T47D (cell line): ENCODE data around the gene LETM1.
A peak's percentile ranks its signal among the peaks of the same experiment; 100 is the strongest.

Source experiments
- DNase-seq, 2 experiments: peaks; one replicate each; pipeline versions ENCODE4 v3.0.0 to v3.0.0-alpha.2; 2011 to 2012; ENCODE audit warnings: low read depth in 1 of 2, low spot score in 1 of 2
- JUND ChIP-seq: IDR thresholded peaks from 2 replicates; pipeline ENCODE4 v1.6.1; 2012; ENCODE audit warnings: low read depth
- in situ Hi-C: cut with HindIII; loops from 2 replicates; pipeline ENCODE4 v1.10.0; 2016; ENCODE audit warnings: low sequenced_read_pairs, low pct_unique_long_range_greater_than_20kb

LETM1 gene

DNA sequence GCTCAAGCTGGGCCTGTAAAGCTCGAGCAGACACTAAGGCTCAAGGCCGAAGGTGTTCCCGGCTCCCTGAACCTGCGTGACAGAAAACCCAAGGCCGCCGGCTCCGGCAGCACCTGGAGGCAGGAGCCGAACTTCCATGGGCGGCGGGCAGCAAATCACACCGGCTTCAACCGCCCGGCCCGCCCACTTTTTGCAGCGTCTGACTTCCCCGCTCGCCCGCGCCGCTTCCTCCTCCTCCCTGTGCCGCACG, 14.3 kb upstream of the LETM1 start:
- peak; percentile 83 to 94 for DNase-seq
- TF ChIP-seq JUND = no peak
- in situ Hi-C loops = no loop called here

DNA sequence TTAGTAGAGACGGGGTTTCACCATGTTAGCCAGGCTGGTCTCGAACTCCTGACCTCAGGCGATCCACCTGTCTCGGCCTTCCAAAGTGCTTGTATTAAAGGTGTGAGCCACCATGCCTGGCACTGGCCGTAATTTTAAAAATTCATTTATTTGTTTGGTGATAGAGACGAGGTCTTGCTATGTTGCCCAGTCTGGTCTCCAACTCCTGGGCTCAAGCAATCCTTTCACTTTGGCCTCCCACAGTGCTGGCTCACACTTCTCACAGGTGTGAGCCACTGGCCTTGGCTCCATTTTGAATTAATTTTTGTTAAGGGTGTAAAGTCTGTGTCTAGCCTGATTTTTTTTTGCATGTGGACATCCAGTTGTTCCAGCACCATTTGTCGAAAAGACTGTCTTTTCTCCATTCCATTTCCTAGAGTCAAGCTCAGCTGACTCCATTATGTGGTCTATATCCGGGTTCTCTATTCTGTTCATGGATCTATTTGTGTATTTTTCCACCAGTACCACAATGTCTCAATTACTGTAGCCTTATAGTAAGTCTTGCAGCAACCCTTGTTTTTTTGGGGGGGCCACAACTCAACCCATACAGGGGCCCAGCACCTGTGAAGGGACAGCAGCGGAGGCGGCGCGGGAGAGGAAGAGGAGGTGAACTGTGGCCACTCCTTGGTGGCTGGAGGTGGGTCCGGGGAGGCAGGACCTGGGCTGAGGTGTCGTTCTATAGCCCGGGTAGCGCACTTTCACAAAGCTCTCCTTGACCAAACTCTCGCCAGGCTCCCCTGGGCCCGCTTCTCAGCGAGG, 13.8 kb upstream of the LETM1 start:
- in situ Hi-C loops = no loop called here
- no peak for TF ChIP-seq JUND
- peak in 1 of 2 experiments; percentile 77 for DNase-seq

DNA sequence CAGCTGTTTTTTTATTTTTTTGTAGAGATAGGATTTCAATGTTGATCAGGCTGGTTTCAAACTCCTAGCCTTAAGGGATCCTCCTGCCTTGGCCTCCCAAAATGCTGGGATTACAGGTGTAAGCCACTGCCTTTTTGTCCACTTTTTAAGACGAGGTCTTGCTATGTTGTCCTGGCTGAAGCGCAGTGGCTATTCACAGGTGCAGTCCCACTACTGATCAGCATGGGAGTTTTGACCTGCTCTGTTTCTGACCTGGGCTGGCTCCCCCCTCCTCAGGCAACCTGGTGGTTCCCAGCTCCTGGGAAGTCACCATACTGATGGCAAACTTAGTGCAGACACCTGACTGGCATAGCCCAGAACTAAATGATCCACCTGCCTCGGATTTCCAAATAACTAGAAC, 13.0 kb upstream of the LETM1 start:
- TF ChIP-seq JUND = no peak
- DNase-seq = no peak
- in situ Hi-C loops = no loop called here

DNA sequence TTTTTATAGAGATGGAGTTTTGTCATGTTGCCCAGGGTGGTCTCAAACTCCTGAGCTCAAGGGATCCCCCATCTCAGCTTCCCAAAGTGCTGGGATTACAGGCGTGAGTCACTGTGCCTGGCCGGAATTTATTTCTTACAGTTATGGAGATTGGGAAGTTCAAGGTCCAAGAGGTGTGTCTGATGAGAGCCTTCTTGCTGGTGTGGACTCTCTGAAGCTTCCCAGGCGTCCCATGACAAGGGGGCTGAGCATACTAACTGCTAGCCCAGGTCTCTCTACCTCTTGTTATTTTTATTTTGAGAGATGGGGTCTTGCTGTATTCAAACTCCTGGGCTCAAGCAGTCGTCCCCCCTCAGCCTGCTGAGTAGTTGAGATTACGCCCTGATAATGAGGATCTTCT, 12.3 kb upstream of the LETM1 start:
- DNase-seq = no peak
- in situ Hi-C loops = no loop called here
- no peak for TF ChIP-seq JUND

DNA sequence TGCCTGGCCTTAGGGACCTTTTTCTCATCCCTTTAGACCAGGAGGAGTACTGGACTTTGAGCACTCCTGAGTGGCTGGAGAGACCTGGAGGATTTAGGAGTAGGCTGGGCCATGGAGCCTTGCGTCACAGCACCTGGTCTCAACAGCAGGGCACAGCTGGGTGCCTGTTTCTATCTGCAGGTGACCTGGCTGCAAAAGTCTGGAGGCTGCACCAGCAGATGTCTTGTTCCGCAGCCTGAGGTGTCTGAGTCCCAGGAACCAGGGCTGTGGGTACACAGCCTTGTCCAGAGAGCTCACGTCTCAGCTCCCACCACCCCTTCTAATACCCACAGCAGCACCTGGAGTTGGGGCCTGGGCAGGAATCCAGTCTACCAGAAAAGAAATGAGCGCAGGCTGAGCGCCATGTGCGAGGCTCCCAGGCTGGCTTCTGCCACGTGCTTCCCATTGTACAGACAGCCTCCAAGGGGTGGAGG, 10.3 kb upstream of the LETM1 start:
- in situ Hi-C loops = no loop called here
- TF ChIP-seq JUND = no peak
- no peak for DNase-seq

DNA sequence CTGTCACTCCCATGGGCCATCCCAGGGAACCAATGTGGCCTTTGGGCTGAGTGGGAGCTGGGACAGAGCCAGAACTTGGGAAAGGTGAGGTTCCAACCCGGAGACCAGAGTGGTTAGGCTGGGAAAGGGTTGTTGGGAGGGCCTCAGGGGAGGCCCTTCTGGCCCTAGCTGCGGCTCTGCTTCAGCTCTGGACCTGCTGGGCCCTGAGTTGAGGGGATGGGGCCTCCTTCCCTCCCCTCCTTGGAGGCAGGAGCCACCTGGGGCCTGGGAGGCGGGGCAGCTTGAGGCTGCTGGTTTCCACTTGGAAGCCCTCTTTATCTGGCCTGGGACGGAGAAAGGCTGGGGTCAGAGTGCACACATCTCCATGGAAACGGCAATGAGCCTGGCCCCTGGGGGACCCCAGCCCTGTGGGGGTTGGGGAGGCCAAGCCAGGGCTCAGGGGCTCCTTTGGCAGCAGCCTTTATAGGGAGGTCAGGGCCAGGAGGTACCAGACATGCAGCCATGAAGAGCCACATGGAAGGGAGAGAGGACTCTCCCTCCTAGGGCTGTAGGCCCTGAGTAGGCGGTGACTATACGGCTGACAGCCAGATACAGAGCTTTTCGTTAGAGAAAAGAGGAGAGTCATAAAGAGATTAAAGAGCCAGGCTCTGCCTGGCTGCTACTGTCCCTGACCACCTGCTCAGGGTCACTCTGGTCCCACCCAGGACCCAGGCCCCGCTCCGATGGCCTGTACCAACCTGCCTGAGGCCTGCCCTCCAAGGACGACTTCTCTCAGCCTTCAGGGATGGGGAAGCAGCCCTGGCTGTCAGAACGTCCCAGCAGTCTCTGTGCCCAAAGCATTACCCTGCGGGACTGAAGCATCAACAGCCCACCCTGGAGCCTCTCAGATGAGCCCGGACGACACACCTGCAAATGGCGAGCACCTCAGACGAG, 8.4 kb upstream of the LETM1 start:
- in situ Hi-C loops = no loop called here
- no peak for DNase-seq
- TF ChIP-seq JUND = no peak

DNA sequence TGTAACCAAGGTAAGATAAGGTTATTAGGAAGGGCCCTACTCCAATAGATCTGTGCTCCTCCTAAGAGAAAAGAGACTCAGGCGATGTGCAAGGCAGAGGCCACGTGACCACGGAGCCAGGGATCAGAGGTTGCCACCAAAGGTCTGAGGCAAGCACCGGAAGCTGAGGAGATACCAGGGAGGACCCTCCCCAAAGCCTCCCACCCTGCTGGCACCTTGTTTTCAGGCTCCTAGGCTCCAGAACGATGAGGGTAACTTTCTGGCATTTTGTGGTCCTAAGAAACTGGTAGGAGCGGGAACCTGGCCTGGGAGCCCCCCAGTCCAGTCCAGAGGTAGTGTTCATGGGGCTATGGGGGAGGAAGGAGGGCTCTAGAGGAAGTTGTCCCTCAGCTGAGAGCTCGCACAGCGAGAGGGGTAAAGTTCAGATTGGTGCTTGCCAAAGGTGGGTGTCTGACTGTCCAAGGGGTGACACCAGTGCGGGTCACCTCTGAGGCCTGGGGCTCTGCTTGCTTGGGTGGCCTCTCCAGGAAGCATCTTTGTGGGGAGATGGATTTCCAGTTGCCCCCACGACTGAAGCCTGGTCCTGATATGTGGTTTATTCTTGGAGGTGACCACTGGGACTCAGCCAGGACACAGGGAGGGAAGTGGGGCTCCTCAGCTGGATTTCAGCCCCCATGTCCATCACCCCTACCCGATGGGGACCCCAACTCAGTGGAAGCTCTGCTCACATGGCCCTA, 7.5 kb upstream of the LETM1 start:
- no peak for DNase-seq
- in situ Hi-C loops = no loop called here
- TF ChIP-seq JUND = no peak

DNA sequence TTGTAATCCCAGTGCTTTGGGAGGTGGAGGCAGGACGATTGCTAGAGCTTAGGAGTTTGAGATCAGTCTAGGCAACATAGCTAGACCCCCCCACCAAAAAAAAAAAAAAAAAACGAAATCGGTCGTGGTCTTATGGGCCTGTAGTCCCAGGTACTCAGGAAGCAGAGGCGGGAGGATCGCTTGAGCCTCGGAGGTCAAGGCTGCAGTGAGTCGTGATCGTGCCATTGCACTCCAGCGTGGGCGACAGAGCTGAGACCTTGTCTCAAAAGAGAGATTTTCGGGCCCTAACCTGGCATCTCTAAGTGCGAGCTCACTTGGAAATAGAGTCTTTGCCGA, 7.0 kb upstream of the LETM1 start:
- in situ Hi-C loops = no loop called here
- no peak for TF ChIP-seq JUND
- DNase-seq = no peak

DNA sequence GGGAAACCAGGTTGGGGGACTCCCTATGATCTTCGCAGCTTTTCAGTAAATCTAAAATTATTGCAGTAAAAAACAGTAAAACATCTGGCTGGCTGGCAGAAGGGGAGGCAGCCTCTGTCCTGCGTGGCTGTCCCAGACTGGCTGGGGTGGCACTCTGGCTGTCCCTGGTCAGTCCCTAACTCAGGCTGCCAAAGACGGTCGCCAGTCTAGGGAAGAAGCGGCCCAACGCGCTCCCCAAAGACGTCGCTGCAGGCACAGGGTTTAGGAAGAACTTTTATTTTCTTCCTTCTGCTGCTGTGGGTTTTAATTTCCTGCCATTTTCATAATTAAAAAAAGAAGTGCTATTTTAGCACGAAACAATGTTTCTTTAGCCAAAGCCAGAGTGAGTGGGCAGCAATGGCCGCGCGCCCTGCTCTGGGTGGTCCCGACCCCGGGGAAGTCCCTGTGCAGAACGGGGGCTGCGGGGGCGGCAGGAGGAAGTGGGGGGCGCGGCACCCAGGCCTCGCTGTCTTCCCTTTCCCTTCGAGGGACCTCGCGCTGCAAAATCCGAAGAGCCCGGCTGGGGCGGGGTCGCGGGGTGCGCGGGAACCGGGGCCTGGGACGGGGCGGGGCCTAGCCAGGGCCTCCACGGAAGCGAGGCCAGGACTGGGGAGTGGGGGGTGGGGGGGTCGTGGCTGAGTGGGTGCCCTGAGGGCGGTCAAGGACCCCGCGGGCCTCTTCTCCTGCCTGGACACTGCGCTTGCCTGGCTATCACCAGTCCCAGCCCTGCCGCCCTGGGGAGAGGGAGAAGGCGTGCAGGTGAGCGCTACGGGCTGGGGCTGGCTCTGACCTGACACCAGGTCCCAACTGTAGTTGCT, 6.3 kb upstream of the LETM1 start:
- no peak for DNase-seq
- in situ Hi-C loops = no loop called here
- no peak for TF ChIP-seq JUND

DNA sequence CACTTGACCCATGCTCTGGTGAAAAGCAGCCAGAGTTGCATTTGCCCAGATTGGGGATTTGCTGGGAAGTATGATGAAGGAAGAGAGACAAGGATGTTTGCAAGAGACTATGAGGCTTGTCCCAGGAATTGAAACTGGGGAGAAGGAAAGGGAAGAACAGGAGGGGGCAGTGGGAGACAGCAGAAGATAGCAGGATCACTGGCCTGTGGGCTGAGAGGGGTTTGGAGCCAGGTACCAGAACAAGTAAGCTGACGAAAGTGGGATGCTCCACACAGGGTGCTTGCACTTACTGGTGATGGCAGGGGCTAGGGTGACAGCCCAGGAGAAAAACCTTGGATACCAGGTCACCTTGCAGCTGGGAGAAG, 3.4 kb upstream of the LETM1 start:
- DNase-seq = no peak
- no peak for TF ChIP-seq JUND
- in situ Hi-C loops = no loop called here

DNA sequence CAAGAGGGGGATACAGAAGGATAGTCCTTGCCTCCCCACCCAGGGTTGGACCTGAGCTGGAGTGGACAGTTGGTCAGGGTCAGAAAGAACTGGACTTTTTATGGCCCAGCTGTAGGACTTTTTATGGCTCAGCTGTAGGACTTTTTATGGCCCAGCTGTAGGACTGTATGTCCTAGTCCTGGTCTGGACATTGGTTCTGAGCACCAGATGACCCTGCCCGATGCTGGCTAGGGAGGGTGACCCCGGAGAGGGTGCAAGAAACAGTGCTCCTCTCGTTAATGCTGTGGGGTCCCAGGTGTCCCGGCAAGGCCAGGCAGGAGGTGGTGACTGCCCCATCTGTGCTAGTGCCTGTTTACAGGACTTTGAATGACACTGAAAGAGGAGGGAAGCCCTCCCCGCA, 2.0 kb upstream of the LETM1 start:
- in situ Hi-C loops = no loop called here
- TF ChIP-seq JUND = no peak
- DNase-seq = no peak

DNA sequence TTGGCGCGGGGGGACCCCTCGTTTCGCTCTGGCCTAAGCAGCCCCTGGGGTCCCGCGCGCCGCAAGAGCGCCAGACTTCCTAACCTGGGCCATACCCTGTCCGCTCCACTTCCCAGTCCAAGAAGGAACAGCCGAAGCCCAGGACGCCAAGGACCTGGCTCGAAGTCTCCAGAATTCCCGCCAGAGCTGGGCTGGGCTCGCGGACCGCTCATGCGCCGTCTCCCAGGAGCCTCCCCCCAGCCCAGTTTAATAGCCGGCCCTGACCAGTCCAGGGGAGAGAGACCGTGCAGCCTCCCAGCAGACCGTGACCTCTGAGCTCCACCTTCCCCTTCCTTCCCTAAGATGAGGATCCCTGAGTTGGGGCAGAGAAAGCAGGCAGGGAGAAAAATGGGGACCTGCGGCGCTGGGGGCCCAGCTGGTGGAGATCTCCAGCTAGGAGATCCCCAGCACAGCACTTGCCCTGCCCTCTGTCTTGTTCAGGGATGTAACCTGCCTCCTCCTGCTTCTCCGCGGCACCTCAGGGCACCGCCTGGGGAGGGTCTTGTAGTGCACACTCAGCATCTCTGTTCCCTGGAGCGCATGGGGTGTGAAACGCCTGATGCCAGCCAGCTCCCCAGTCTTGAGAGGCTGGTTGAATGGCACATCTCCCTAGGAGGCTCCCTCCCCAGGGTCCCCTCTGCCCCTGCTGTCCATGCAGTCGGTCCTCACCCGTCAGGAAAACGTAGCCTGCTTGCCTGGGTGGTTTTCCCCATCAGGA, 1.2 kb upstream of the LETM1 start:
- no peak for TF ChIP-seq JUND
- peak in 1 of 2 experiments; percentile 43 for DNase-seq
- in situ Hi-C loops = no loop called here
